DOHH2 (cell line): ENCODE measurements around the gene TRABD2A.

Experiments used
- EZH2phosphoT487 ChIP-seq: fragments of 200-600 bp; sonication (generic); IDR thresholded peaks from 2 replicates; pipeline ENCODE4 v1.6.1; 2017; ENCODE audit warnings: borderline replicate concordance, mild to moderate bottlenecking, antibody characterized with exemption, low read length, moderate library complexity, mixed read lengths
- TF ChIP-seq, protein P1 (sequence below): fragments of 200-600 bp; sonication (generic); IDR thresholded peaks from one replicate; pipeline ENCODE4 v1.5.1; 2014; ENCODE audit warnings: antibody characterized with exemption, mild to moderate bottlenecking, low read depth, low read length; ENCODE audit not compliant: poor library complexity, severe bottlenecking

DNA sequence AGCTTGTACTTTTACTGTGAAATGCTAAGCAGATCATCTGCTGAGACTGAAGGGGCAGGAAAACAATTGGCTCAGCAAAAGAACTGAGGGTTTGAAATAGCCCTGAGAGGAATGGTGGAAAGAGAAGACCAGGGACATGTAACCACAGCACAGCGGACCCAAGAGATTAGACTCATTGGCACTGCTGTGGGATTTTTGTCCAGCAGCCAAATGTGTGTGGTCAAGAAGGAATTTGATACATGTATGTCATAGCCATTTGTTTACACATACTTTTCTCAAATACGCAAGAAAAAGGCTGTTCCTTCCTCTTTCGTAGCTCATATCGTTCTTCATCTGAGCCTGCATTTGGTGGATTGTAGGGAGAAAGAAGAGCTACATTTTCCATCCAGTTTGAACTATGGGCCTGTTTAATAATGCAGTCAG, 73.8 kb downstream of the TRABD2A start:
- TF ChIP-seq, protein P1, sequence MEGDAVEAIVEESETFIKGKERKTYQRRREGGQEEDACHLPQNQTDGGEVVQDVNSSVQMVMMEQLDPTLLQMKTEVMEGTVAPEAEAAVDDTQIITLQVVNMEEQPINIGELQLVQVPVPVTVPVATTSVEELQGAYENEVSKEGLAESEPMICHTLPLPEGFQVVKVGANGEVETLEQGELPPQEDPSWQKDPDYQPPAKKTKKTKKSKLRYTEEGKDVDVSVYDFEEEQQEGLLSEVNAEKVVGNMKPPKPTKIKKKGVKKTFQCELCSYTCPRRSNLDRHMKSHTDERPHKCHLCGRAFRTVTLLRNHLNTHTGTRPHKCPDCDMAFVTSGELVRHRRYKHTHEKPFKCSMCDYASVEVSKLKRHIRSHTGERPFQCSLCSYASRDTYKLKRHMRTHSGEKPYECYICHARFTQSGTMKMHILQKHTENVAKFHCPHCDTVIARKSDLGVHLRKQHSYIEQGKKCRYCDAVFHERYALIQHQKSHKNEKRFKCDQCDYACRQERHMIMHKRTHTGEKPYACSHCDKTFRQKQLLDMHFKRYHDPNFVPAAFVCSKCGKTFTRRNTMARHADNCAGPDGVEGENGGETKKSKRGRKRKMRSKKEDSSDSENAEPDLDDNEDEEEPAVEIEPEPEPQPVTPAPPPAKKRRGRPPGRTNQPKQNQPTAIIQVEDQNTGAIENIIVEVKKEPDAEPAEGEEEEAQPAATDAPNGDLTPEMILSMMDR: no peak
- no peak for TF ChIP-seq EZH2phosphoT487
